Measurements from ENCODE around the gene ABCA13.

The ABCA13 gene

DNA sequence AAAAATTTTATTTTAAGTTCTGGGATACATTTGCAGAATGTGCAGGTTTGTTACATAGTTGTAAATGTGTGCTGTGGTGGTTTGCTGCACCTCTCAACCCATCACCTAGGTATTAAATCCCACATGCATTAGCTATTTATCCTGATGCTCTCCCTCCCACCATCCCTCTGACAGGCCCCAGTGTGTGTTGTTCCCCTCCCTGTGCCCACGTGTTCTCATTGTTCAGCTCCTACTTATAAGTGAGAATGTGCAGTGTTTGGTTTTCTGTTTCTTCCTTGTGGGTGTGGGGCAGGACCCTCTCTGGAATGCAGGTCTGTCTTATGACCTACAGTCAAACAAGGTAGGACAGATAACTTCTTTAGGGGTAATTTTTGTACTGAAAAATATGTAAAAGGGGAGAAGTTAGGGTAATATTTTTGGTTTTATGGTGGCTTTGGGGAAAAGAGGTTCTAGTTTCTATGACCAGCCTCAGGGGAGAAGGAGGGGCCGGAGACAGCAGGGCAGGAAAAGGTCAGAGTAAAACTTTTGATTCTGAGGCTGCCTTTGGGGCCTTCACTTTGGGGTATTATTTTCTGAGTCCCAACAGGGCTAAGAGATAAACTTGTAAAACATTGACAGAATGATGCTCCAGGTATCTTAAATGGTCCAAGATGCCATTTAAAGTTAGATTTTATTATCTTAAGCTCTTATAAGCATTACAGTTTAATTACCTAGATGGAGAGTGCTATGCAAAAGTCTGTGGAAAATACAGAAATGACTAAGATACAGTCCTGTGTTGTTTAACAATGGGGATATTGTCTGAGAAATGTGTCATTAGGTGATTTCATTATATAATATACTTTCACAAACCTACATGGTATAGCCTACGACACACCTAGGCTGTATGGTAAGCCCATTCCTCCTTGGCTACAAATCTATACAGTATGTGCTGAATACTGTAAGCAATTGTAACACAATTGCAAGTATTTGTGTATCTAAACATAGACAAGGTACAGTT lies 354.8 kb downstream of the ABCA13 start:
- no peak for DNase-seq

DNA sequence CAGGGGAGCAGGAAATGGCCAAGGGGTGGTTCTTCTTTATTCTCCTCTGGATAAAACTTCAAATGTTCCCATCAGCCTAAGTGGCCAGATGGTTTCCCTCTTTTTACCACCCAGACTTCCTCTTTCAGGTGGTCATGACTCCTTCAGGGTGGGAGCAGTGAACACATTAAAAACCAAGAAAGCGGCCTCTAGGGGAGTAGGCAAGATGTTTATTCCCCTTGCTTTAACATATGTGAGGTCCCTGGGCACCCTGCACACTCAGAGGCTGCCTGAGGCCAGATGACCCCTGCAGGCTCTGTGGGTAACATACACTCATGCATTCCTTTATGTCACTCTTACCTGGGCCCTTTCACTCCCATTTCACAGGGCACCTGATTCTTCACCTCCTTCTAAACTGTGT lies 357.4 kb downstream of the ABCA13 start:
- no peak for DNase-seq

DNA sequence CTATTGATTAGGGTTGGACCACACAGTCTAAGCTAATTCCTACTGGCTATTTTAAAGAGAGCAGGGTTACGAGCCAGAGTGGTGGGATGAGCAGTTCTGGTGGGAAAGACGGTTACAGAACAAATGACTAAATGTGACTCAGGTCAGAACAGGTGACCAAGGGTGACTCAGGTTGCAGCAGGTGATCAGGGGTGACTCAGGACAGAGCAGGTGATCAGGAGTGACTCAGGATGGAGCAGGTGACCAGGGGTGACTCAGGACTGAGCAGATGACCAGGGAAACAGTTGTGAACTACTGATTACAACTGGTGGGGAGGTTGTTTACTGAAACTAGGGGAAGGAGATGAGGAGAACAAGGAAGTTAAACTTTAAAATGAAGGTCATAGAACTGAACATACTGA lies 366.3 kb downstream of the ABCA13 start:
- DNase-seq: no peak

DNA sequence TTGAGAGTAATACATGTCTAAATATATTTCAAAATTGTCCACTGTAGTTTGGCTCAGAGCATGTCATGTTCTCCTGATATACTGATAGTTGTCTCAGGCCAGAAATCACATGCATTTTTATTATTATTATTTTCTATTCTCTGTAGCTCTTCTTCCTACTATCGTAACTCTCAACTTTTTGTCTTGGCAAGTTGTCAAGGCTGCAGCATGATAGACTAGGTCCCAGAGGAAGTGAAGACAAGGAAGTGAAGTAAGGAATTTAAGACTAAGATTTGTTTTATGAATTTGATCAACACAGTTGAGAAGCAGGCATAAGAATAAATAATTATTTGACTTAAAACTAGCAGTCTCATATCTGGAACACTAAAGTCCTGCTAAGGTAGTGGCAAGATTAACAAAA lies 369.5 kb downstream of the ABCA13 start:
- DNase-seq: no peak

DNA sequence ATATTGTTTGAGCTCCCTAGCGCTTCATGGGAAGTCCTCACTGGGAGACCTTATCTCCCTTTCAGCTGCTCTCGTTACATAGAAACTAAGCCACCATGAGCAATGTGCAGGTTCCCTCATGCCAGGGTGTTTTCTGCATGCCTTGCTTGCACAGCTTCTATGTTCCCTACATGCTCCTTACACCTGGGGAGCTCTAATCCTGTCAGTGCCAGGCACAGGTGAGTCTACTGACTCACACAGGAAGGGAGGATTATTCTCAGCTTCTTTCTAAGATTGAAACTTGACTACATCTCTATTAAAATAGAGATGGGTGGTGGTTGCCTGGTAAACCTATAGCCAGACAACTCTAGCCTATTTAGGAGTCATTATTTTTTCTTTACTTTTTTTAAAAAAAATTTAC lies 377.4 kb downstream of the ABCA13 start:
- DNase-seq: no peak

DNA sequence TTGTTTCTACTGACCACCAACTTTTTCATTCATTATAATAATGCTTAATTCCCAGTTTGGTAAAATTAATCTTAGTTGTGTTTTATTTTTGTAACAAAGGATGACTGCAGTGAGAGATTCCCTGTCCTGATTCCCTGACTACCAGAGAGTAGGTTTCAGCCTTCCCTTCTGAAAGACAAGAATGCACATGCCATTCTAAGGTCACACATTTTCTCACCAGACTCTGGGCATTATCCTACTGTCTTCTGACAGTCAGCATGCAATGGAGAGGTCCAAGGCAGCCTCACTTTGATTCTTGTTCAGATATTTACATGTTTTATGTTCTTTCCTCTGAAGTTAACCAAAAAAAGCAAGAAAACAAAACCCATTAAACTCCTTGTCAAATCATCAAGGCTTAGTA lies 380.4 kb downstream of the ABCA13 start:
- no peak for DNase-seq

- DNase-seq: no peak
These were observed 392.1 kb downstream of the ABCA13 start for GRCh38 chr7:48563334-48563733.

GRCh38 chr7:48575516-48575915 lies 404.3 kb downstream of the ABCA13 start:
- DNase-seq: no peak

DNA sequence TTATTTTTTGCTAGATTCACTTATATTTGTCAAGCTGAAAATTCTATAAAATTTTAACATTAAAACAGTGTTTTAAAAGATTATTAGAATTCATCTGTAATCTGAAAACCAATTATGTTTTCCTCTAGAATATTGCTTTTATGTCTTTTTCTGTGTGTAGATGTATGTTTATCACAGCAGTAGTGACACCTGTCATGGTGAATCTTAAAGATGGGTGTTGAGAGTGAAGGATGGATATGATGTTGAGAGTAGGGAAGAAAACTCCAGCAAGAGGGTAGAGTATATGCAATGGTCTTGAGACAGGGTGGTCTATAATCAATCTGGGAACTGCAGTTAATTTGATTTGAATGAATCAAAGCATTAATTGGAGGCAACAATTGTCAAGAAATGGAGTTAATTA lies 416.2 kb downstream of the ABCA13 start:
- no peak for DNase-seq

DNA sequence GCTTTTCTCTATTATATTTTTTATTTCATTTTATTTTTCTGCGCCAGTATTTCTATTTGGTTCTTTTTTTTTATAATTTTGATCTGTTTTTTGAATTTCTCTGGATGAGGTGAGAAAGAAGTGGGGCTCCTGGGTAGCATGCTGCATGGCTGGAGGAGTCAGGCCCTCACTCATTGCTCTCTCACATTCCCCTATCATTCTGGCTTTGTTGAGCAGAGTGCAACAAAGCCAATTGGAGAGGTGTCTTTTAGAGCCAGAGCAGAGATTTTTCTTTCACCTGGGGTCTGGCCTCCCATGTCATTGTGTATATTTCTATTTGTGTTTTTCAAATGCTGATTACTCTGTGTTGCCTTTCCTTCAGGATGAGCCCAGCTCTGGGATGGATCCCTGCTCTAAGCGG lies 423.1 kb downstream of the ABCA13 start:
- no peak for DNase-seq

- DNase-seq: no peak
These were observed 424.5 kb downstream of the ABCA13 start for GRCh38 chr7:48595756-48596155.

GRCh38 chr7:48610705-48611104 lies 439.4 kb downstream of the ABCA13 start:
- no peak for DNase-seq

GRCh38 chr7:48611993-48612392 lies 440.7 kb downstream of the ABCA13 start:
- no peak for DNase-seq

DNA sequence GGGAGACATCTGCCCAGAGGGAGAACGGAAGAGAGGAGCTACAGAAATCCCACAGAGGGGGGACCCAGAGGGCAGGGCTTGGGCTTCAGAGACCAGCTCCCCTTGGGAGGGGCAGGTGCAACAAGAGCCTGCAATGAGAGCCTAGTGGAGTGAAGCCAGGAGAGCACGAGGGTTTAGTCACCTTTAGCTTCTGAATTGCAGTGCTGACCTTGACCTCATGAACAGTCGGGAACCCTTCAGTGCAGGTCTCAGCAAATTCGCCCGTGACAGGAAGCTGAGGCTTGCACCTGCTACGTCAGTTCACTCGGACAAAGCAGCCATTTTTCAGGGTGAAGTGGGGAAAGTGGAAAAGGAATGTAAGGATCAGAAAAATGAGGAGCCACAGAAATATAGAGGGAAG lies 446.2 kb downstream of the ABCA13 start:
- DNase-seq: no peak

DNA sequence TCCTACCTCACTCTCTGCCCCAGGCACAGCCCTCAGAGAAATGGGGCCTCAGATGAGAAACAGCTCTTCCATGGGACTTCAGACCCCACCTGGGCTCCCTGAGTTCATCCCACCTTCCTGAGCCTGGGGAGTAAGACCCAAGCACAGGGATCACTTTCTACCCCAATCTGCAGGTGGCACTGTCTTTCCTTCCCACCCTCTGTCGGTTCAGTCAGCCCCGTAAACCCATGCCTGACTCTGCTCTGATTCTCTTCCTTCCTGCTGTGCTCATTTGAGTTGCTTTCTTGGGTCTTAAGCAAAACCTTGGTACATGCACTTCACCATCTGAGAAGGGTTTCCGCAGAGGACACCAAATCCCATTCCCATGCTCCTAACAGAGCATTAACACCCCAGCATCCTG lies 446.7 kb downstream of the ABCA13 start:
- DNase-seq: no peak

DNA sequence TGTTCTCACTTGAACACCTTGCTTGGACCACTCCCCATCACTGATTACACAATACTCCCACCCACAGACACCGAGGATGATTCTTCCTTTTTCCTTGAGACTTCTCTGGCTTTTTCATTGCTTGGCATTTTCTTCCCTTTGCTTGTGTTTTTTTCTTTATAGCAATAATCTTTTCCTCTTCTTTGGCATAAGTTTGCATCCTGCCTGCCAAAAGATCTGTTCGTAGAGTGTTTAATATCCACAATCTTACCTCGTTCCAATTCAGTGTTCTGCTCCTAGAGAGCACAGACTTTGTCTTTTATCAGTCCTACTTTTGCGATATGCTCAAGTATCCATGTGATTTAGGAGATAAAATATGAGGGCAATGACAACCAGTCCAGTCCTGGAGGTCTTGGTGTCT lies 449.8 kb downstream of the ABCA13 start:
- no peak for DNase-seq

GRCh38 chr7:48627164-48627563 lies 455.9 kb downstream of the ABCA13 start:
- no peak for DNase-seq

DNA sequence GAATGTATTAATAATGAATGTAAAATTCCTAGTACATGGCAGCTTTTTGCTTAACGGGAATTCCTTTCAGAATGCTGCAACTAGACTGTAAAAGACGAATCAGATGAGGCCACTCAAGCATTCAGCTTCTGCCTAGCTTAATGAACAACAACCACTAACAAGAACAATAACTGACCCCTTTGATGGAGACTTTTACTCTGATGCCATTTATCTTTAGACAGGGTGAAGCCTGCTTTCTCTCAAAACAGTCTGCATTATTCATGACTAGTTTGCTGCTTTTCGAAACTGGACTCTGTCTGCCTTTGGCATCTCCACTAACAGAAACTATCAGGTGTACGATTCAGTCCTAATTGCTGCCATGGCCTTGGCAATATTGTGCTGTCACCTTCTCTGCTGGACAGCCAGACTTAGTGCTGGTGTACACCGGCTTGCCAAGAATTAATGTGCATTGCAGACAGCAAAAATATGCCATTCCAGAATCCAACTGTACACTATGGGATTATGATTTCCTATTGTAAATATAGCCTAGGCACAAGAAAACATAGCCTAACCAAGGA lies 457.6 kb downstream of the ABCA13 start:
- no peak for DNase-seq

GRCh38 chr7:48634116-48634632 lies 462.9 kb downstream of the ABCA13 start:
- DNase-seq: peak in 1 of 5 donors; percentile 29

- DNase-seq: no peak
These were observed 464.5 kb downstream of the ABCA13 start for GRCh38 chr7:48635796-48636195.

- no peak for DNase-seq
These were observed 465.2 kb downstream of the ABCA13 start for GRCh38 chr7:48636391-48637015.

- no peak for DNase-seq
These were observed 466.1 kb downstream of the ABCA13 start for GRCh38 chr7:48637382-48637781.

GRCh38 chr7:48638041-48638440 lies 466.8 kb downstream of the ABCA13 start:
- no peak for DNase-seq

Data from T-helper 1 cell (primary cell).